Right lobe of liver (tissue), 4 donors: ENCODE measurements around the gene VANGL1.

Source experiments
- POLR2A ChIP-seq: fragments of 450-650 bp; IDR thresholded peaks from one replicate; pipeline ENCODE4 v1.6.1; 2017; ENCODE audit warnings: antibody characterized with exemption, mild to moderate bottlenecking
- TF ChIP-seq, protein P1 (sequence below), 4 donors: fragments of 200-600 bp in 3 of 4; fragments of 450-650 bp in 1 of 4; IDR thresholded peaks; one replicate each; pipeline versions ENCODE4 v1.5.1 to v1.8.0; 2016 to 2022; ENCODE audit warnings: antibody characterized with exemption in 4 of 4, mild to moderate bottlenecking in 2 of 4
- donor health status: DM: no; HTN: no; CAD: no.
- donor health status: DM: no; HTN: no; CAD: no.
- donor health status: DM: no; HTN: yes; CAD: no.

DNA sequence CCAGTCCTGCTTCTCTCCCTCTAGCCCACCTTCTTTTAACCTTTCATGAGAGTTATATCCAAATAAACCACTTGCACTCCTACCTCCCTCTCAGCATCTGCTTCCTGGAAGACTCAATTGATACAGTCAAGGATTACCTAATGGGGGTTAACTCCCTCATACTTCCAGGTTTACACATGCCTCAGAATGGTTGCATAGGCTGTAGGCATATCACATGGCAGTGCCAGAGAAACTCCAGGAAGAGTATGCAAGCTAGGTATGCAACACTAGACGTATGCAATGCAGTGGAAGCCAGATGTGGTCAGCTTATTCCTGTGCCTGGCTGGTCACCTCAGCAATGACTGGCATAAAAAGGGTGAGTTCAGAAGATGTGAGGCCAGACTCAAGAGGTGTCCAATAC, 32.7 kb upstream of the VANGL1 start:
- TF ChIP-seq, protein P1, sequence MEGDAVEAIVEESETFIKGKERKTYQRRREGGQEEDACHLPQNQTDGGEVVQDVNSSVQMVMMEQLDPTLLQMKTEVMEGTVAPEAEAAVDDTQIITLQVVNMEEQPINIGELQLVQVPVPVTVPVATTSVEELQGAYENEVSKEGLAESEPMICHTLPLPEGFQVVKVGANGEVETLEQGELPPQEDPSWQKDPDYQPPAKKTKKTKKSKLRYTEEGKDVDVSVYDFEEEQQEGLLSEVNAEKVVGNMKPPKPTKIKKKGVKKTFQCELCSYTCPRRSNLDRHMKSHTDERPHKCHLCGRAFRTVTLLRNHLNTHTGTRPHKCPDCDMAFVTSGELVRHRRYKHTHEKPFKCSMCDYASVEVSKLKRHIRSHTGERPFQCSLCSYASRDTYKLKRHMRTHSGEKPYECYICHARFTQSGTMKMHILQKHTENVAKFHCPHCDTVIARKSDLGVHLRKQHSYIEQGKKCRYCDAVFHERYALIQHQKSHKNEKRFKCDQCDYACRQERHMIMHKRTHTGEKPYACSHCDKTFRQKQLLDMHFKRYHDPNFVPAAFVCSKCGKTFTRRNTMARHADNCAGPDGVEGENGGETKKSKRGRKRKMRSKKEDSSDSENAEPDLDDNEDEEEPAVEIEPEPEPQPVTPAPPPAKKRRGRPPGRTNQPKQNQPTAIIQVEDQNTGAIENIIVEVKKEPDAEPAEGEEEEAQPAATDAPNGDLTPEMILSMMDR (IDR thresholded peaks at IDR 0.05) = no peak
- no peak for TF ChIP-seq POLR2A
